Inferior parietal cortex (tissue), 1 donor: Measurements from ENCODE around the gene LYVE1.
A peak's percentile ranks its signal among the peaks of the same experiment; 100 is the strongest.

Experiments used
- DNase-seq: peaks from one replicate; pipeline ENCODE4 v3.0.0-alpha.2; 2016; ENCODE audit errors: extremely low spot score

The LYVE1 gene

DNA sequence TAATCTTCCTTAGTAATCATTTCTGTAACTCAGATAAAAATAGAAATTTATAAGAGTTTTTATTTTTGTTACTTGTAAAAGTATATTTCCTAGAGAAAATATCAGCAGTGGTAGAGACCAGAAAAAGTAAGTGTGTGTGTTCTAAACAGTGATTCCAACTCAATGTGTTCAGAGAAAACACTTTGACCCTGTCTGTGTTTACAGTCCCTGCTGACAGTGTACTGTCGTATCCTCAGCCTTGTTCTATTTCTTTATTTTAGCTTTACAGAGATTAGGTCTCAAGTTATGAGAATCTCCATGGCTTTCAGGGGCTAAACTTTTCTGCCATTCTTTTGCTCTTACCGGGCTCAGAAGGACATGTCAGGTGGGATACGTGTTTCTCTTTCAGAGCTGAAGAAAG, 10.2 kb downstream of the LYVE1 start:
- DNase-seq = no peak

DNA sequence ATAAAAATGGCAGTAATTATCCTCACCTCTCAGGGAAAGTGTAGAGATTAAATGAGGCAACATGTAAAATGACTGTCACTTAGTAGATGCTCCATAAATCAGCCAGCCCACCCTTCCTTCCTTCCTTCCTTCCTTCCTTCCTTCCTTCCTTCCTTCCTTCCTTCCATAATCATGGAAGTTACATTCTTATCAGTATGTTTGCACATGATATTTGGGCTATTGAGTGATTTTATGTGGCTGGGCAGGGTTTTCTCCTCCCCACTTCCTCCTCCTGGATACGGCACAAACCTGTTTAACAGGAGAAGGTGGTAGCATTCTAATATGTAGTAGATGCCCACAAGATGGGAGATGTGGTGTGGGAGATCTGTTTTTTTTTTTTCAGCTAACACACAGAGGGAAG, 11.9 kb downstream of the LYVE1 start:
- DNase-seq = no peak

DNA sequence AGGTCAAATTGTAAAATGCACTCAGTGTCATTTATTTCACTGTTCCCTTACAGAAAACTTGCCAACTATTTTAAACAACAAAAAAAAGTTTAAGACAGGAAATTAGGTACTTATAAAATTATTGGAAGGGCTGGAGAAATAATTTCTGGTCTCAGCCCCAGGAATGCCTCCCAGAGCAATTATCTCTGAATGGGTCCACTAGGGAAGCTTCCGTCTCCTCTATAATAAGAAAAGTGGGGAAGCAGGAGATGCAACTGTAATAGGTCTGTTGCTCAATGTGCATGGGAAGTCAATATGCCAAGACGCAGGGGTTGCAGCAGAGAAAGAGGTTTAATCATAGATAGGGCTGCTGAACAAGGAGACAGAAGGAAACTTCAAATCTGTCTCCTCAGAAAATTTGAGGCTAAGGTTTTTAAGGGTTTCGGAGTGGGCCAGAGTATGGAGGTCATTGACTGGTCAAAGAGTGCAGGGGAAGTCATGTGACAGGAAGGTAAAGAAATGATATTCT, 16.6 kb downstream of the LYVE1 start:
- DNase-seq = no peak

DNA sequence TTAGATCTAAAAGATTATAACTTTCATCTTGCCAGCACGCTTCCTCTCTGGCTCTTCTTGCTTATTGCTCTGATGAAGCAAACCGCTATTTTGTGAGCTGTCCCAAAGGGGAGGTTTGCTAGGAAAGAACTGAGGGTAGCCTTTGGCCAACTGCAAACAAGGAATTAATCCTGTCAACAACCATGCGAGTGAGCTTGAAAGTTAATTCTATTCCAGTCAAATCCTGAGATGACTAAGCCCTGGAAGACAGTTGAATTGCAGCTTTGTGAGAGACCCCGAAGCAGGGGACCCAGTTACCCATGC, 17.2 kb downstream of the LYVE1 start:
- no peak for DNase-seq

DNA sequence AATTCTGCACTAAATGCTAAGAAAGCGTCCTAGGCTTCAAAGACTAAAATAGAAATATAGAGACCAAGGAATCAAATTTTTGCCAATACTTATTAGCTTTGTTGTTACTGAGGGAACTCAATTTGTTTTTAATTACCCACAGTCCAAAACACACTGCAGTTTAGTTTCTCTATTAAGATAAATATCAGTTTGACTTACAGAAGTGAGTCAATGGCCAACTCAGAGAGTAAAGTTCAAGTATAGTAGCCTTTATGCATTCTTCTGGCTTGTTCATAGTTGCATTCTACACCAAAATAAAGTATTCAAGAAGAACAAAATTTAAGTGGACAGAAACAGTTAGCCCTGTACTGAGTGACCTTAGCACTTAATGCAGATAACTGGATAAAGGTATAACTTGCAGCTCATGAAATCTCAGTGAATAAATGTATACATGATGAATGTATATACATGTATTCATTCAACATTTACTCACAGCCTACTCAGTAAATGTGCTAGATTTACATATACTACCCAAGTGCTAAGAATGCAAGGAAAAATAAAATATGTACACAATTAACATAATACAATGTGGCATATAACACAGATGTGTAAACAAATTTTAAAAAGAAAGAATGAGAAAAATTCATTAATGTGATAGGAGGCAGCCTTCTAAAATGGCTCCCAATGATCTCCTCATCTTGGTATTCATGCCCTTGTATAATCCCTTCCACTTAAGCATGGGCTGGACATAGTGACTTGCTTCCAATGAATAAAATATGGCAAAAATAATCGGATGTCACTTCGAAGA, 17.8 kb downstream of the LYVE1 start:
- DNase-seq = no peak

DNA sequence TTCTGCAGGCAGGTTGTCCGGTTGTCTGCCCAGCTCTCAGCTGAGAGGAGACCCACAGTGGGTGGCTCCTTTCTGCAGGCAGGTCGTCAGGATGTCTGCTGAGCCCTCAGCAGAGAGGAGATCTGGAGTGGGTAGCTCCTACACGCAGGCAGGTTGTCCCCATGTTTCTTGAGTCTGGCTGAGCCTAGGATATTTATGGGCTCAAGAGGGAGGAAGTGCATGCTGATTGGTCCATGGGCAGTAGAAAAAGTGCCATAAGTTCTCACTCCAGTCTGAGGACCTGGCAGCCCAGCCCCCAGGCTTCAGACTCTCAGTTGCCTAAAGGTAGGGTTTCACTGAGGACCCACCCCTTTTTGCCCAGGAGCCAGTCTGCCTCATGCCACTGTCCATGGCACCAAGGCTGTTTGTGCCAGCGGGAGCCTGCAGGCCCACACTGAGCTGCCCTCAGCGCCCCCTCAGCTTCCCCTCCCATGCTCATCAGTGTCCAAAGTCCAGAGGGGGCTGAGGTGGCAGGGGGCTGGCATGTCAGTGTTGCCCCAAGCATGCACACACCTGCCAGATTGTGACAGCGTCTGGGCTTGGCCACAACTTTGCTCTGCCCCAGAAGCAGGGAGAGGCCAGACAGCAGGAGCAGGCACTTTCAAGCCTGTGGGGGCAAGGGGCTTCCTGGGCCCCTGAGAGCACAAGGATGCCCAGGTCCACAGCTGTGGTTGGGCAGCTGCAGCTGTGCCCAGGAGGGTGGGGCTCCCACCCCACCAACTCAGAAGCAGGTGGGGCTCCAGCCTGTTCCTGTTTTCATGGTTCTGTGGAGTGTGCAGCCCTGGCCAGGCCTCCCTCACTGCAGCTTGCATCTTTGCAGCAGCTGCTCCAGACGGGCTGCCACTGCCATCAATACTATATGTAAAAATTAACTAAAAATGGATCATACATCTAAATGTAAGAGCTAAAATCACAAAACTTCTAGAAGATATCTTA, 23.7 kb downstream of the LYVE1 start:
- no peak for DNase-seq

DNA sequence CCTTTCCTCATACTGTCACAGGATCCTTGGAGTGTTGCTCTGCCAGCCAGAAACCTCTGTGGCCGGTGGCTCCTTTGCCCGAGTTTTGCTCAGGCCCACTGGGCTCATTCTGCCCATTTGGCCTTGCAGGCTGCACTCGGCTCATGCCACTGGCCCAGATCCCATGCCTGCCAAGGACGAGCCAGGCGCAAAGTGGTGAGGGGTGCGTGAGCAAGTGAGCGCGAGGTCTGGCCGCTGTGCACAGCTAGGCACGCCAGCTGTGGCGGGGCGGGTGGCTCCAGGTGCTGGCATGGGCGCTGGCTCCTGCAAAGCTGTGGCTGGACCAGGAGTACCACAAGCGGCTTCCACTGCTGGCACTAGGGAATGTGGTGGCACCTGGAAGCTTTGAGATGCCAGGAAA, 24.7 kb downstream of the LYVE1 start:
- no peak for DNase-seq

DNA sequence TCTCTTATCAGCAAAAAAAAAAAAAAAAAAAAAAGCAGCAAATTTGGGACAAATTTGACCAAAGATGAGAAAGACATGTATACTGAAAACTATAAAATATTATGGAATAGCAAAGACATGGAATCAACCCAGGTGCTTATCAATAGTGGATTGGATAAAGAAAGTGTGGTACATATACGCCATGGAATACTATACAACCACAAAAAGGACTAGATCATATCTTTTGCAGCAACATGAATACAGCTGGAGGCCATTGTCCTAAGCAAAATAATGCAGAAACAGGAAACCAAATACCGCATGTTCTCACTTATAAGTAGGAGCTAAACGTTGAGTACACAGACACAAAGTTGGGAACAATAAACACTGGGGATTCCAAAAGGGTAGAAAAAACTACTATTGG, 25.7 kb downstream of the LYVE1 start:
- no peak for DNase-seq

DNA sequence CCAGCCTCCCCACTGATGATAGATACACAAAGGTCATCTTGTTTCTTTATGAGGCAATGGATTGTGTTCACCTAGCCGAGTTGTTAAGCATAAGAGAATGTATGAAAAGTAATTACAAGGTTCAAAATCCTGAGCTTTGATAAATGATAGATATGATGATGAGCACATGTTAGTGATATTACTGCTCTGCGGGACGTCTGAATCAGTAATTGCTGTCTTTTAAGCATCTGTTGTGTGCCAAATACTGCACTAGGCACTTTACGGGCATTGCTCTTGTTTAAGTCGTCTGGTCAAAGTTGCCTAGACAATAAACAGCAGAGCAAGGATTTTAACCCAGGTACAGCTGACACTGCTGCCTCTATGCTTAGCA, 26.9 kb downstream of the LYVE1 start:
- no peak for DNase-seq

DNA sequence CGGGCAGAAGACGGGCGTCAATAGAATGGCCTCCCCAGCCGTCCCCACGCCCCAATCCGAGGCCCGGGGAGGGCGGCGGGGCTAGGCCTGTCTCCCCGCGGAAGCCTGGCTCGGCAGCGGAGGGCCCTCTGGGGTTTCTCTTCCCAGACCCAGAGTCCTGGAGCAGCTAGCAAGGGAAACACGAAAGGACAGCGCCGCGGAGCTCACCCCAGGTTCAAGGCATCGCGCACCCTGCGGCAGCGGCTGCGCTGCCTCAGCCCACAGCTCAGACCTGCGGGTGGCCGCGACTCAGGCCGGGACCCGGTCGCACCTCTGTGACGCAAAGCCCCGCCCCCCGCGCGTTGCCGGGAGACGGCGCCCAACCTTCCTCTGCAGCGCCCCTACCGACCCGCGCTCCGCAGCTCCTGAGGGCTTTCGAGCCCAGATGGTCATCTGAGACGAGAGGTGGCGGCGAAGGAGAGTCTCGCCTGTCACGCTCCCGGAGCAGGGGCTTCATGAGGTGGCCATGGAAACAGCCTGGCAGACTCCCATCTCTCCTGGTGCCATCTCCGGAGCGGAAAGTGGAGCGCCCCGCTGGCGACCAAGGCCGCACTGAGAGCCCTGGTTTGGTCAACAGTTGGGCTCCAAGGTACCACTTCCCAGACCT, 27.4 kb downstream of the LYVE1 start, which contains the start of gene RNF141:
Gene RNF141 (minus strand): TSS at position 273 of the 646 bp plus-strand sequence. CDS start 7,029 bp downstream, outside the sequence.
- peak; percentile 94 for DNase-seq

DNA sequence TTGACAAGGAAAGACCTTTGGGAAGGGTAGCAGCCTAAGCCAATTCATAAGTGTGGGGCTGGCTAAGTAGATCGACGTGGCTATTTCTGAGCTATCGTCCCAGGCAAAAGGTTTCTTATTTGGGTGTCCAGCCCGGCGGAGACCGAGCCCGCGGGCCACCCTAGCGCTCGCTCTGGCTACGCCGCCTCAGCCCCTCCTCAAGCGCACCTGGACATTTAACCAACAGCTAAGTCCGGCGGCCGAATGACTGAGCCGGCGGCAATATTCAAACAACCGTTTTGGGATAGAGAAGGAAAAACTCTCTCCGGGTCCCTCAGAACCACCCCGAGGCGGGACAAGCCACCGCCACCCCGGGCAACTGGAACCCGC, 27.9 kb downstream of the LYVE1 start:
- DNase-seq = no peak

DNA sequence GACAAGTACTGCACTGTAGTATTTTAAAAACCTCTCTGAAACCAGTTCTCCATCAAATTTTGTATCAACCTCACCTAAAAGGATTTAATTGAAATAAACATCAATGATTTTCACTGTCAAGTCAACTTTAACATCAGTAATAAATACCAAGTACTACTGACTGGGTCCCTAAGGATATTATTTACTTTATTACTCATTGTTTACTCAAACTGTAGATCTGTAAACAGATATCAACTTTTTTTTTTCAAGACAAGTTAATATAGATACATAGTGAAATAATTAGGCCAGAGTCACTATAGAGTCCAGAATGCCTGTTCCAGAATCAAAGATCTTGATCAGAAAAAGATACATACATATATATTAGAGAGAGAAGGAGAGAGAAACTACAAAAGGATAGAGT, 29.1 kb downstream of the LYVE1 start:
- no peak for DNase-seq

DNA sequence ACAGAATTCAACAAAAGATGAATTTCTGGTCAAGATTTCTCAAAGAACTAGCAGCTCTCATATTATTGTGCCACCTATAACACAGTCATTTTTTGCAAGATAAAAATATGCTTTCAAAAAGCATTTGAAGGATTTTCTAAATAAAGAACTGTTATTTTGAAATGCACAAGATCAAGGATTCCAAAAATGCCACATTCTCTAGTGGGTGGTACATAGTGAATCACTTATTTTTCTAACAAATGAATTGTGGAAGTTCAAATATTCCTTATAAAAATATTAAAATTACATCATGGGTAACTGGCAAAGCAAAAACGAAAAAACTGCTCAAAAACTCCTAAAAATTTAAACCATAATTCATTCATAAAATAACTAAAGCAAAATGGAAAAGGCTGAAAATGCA, 29.5 kb downstream of the LYVE1 start:
- no peak for DNase-seq

DNA sequence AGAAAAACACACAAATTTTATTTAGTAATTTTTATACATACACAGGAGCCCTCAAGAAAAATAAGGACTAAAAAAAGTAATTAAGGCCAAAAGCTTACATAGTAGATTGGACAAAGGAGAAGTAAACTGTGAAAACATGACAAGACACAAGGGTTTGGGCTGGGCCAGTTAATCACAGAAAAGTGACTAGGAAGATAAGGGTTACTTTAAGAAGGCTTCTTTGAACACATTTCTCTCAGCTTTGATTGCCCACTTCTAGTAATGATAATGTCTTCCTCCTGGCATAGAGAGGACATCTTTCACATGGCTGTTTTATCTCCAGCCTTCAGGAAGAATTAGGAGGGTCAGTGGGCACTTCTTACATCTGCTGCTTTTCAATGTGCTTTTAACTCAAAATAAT, 30.9 kb downstream of the LYVE1 start:
- DNase-seq = no peak

DNA sequence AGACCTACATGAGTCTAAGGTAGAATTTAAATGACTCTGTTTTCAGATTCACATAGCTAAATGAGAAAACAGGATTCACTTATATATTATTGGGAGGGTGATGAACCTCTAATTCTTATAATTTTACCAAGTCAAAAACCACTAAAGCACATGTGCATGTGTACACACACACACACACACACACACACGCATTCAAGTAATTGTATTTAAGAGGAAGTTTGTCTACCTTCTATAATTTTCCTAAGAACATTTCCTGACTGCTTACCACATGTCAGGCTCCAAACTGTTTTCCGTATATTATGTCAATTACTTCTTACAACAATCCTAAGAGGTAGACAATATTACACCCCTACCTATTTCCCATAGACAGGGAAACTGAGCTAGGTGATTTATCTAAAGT, 34.1 kb downstream of the LYVE1 start:
- DNase-seq = no peak

DNA sequence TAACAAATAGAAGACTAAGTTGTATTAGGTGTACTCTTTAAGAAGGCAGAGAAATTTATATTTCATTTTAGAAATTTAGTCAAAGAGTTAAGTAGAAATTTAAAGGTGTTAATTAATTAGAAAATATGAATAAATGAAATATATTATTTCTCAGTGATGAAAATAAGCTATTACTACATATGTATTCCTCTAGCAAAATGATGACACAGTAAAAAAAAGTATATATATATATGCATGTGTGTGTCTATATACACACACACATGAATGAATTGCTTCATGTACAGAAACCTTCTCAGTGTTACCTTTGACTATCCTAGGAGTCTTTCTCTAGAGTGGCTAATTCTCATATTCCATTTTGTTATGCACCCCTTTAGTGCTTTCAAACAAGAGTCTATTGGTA, 35.1 kb downstream of the LYVE1 start:
- DNase-seq = no peak

DNA sequence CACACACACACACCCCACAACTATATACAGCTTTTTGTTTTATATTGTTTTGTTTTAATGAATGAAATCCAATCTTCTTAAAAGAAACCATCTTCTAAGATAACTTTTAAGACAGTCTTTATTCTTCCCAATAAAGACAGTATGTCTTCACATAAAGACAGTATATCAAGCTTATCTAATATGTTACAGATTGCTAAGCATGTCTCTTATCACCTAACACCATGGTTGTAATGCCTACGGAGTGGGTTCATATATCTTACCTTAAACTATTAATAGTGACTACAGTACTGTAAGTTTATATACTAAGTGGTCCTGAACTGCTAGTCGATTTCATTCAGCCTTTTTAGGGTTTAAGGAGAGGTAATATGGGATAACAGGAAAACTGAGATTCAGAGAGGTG, 35.9 kb downstream of the LYVE1 start:
- DNase-seq = no peak

DNA sequence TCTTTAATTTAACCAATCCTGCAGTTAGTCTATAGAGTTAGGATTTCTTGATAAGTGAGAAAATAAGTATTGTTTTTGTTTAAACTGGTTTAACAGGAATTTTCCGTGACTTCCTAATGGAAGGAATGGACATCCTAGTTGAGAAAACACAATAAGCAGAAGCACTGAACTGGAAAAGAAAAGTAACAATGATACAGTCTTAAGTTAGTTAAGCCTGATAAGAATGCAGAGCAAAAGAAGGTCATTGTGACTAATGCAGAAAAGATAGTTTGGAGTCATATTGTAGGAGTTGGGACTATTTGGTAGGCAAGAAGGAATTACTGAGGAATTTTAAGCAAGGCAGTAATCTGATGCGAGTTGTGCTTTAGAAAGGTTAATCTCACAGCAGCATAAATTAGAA, 39.2 kb downstream of the LYVE1 start:
- DNase-seq = no peak

DNA sequence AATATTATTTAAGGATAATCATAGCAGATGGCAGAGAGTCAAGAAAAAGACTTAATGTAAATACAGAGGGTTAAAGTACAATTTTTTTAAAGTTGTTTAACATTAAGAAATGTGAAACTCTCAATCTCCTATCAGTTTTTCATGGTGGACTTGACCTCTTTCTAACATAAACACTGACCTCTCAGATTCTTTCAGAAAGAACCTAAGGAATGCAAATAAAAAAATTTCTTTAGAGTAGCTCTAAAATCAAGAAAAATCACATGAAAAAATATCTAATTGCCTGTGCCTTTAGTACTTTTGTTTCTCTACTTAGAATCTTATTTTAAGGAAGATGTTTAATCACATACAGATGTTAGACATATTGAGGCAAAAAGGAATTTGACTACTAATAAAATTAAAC, 40.3 kb downstream of the LYVE1 start:
- DNase-seq = peak; percentile 11

DNA sequence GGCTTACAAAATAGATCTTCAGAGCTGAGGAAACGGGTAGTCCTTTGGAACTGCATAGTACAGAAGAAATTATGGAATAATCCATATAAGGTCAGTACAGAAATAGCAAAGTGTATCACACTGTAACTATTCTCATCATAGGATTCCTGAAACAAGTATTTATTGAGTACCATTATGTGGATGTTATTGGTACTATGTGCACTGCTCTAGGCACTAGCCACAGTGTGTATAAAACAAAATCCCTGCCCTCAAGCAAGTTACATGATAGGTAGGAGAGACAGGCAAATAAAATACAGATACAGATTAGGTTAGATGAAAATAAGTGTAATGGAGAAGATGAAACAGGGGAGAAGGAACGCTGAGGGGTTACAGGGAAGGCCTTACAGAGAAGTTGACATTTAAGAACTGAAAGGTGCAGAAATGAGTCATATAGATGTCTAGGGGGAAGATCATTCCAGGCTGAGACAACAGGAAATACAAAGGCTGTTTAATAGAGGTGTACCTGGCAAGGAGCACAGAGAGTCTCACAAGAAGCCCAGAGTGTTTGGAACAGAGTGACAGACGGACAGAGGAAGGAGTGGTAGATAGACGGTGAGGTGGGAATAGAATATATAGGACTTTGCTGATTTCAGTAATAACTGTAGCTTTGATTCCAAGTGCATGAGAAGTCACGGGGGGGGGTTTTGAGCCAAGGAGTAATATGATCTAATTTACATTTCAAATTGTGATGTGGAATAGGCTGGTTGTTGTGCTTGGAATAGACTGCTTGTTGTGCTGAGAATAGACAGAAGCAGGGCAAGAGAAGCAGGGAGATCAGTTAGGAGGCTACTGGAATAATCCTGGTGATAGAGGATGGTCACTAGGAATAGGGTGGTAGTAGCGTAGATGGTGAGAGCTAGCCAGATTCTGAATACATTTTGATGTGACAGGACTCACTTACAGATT, 41.2 kb downstream of the LYVE1 start:
- peak; percentile 42 for DNase-seq

DNA sequence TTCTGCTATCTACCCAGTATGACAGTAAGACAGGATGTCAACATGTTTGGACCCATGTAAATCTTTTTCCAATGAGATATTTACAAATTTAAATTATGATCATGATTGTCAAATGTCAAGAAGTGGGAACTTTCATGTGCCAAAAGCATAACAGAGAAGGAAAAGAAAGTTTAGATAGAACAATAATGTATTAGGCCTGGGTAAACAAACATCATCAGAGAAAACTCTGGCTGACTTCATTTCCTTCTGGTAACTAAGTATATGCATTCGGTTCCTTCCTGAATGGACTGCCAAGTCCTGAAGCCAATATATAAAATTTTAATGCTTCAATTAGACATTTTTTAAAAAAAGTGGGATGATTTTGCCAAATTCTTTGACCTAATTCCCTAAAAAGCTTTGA, 44.0 kb downstream of the LYVE1 start:
- no peak for DNase-seq
